B cell (primary cell): ENCODE data around the gene ACP6. TPM values are rescaled to one million over a fixed set of nuclear protein-coding genes. Genes with fewer than 3 reads are reported as not detected.

Experiments used
- ATAC-seq: fragments of 200-7000 bp; cut with Tn5 transposase; one replicate; pipeline ENCODE4 v1.10.0; 2021; ENCODE audit warnings: low read depth, mild to moderate bottlenecking, moderate number of reproducible peaks, moderate library complexity
- CTCF ChIA-PET: fragments of 350-600 bp; sonication (Branson Sonifier 250); formaldehyde crosslinking; loops from one replicate; lab custom pipeline; 2021; ENCODE audit warnings: antibody characterized with exemption, inconsistent platforms; lab: Charles Lee
- POLR2A ChIA-PET: fragments of 350-600 bp; sonication (Branson Sonifier 250); formaldehyde crosslinking; loops from one replicate; lab custom pipeline; 2021; ENCODE audit warnings: antibody characterized with exemption; lab: Charles Lee
- DNase-seq: peaks from one replicate; pipeline ENCODE4 v3.0.0; 2013
- H2AFZ ChIP-seq: 2 replicates; pipeline ENCODE4 v1.6.1; 2012; ENCODE audit warnings: mild to moderate bottlenecking, low read depth, low read length; ENCODE audit not compliant: insufficient read depth, poor library complexity, severe bottlenecking
- H3K27ac ChIP-seq, 2 donors: 1 replicate in 1 of 2; 2 replicates in 1 of 2; pipeline ENCODE4 v1.5.1; 2012 to 2013; ENCODE audit warnings: low read length in 2 of 2, mild to moderate bottlenecking in 2 of 2, moderate library complexity in 1 of 2
- H3K27me3 ChIP-seq, 4 experiments: fragments of 200-600 bp in 1 of 4; sonication (generic) in 1 of 4; replicated peaks in 1 of 4; 1 replicate in 2 of 4; 2 replicates in 2 of 4; pipeline versions ENCODE4 v1.6.1 to v1.7.0; 2013 to 2016; ENCODE audit warnings: low read length in 3 of 4, mild to moderate bottlenecking in 2 of 4, mixed read lengths in 1 of 4, moderate library complexity in 1 of 4; ENCODE audit not compliant: insufficient read depth in 4 of 4, control insufficient read depth in 3 of 4; ENCODE audit errors: control extremely low read depth in 1 of 4
- H3K36me3 ChIP-seq, 2 experiments: replicated peaks in 1 of 2; 1 replicate in 1 of 2; 2 replicates in 1 of 2; pipeline versions ENCODE4 v1.6.1 to v1.7.1; 2013; ENCODE audit warnings: low read length in 1 of 2; ENCODE audit not compliant: insufficient read depth in 2 of 2, control insufficient read depth in 1 of 2; ENCODE audit errors: control extremely low read depth in 1 of 2, extremely low read depth in 1 of 2
- H3K4me1 ChIP-seq, 2 donors: fragments of 200-600 bp in 1 of 2; sonication (generic) in 1 of 2; 1 replicate in 1 of 2; 2 replicates in 1 of 2; pipeline versions ENCODE4 v1.5.1 to v1.6.1; 2013 to 2017; ENCODE audit warnings: low read length in 2 of 2; ENCODE audit not compliant: control insufficient read depth in 2 of 2, insufficient read depth in 2 of 2
- H3K4me2 ChIP-seq: replicated peaks from 2 replicates; pipeline ENCODE3; 2012; ENCODE audit warnings: mild to moderate bottlenecking, low read depth, low read length; ENCODE audit not compliant: poor library complexity, severe bottlenecking
- H3K4me3 ChIP-seq, 5 experiments: fragments of 200-600 bp in 1 of 5; sonication (generic) in 1 of 5; 1 replicate in 3 of 5; 2 replicates in 2 of 5; pipeline versions ENCODE4 v1.5.1 to v1.7.0; 2011 to 2016; ENCODE audit warnings: low read length in 4 of 5, mild to moderate bottlenecking in 4 of 5, low read depth in 2 of 5, control low read depth in 1 of 5, moderate library complexity in 1 of 5; ENCODE audit not compliant: insufficient read depth in 1 of 5; ENCODE audit errors: control extremely low read depth in 1 of 5, extremely low read depth in 1 of 5
- H3K79me2 ChIP-seq: fragments of 200-600 bp; sonication (generic); one replicate; pipeline ENCODE4 v1.6.0; 2016; ENCODE audit warnings: low read length; ENCODE audit not compliant: control insufficient read depth, insufficient read depth
- H3K9ac ChIP-seq: fragments of 200-600 bp; sonication (generic); 2 replicates; pipeline ENCODE4 v1.6.1; 2017; ENCODE audit warnings: mild to moderate bottlenecking, low read length, moderate library complexity
- H3K9me3 ChIP-seq, 3 donors: one replicate each; pipeline versions ENCODE4 v1.6.1 to v1.7.1; 2013; ENCODE audit warnings: low read length in 2 of 3; ENCODE audit not compliant: control insufficient read depth in 2 of 3, insufficient read depth in 1 of 3; ENCODE audit errors: control extremely low read depth in 1 of 3
- H4K20me1 ChIP-seq: 2 replicates; pipeline ENCODE4 v1.6.0; 2012; ENCODE audit warnings: mild to moderate bottlenecking, low read length; ENCODE audit not compliant: insufficient read depth, control insufficient read depth, poor library complexity, severe bottlenecking
- H3K27ac Mint-ChIP-seq: one replicate; pipeline ENCODE4 v1.8.0; 2021; ENCODE audit warnings: mixed read lengths
- H3K27me3 Mint-ChIP-seq: one replicate; pipeline ENCODE4 v1.8.0; 2021; ENCODE audit warnings: mixed read lengths
- H3K4me1 Mint-ChIP-seq: one replicate; pipeline ENCODE4 v1.8.0; 2021; ENCODE audit warnings: mixed read lengths
- H3K4me3 Mint-ChIP-seq: one replicate; pipeline ENCODE4 v1.8.0; 2021; ENCODE audit warnings: mixed read lengths
- H3K9me3 Mint-ChIP-seq: one replicate; pipeline ENCODE4 v1.8.0; 2022; ENCODE audit warnings: mixed read lengths; ENCODE audit not compliant: insufficient read depth
- CTCF ChIP-seq: fragments of 200-600 bp; IDR thresholded peaks from one replicate; pipeline ENCODE4 v1.8.0; 2022; ENCODE audit warnings: antibody characterized with exemption, mild to moderate bottlenecking
- EZH2 ChIP-seq: IDR thresholded peaks from 2 replicates; pipeline ENCODE4 v1.6.1; 2012; ENCODE audit warnings: borderline replicate concordance, low read depth, mild to moderate bottlenecking, moderate library complexity, low read length; ENCODE audit not compliant: insufficient read depth, poor library complexity, severe bottlenecking
- WGBS: methylation state at CpG from one replicate; pipeline ENCODE4 v1.1.5; 2013; ENCODE audit warnings: missing lambda C conversion rate; ENCODE audit not compliant: insufficient coverage; 5-methylcytosine and 5-hydroxymethylcytosine counted together
- intact Hi-C: fragments of 100-400 bp; cut with micrococcal nuclease; formaldehyde crosslinking; loops from one replicate; pipeline ENCODE4 v1.10.0; 2022
- polyA plus RNA-seq: library from polyadenylated mRNA; depleted of rRNA; stranded (reverse); fragments of >200 nt; gene quantifications from 2 replicates; pipeline ENCODE4 v1.2.3, GENCODE V29; 2012
- total RNA-seq, 2 donors: library from RNA; stranded (reverse); fragments of 120-200 nt in 1 of 2; gene quantifications; 1 replicate in 1 of 2; 2 replicates in 1 of 2; pipeline versions ENCODE4 v1.2.3 to v1.2.4, GENCODE V29; 2013 to 2022

ACP6 gene
- total and polyA plus RNA-seq, 2 donors (not counting 1 experiment from before 2014, with no cell fraction given): 5.0 to 15.7 TPM

GRCh38 chr1:147719029-147719698 lies 48.8 kb upstream of the ACP6 start:
- WGBS: 90% methylated on average over 5 of the region's 7 CpGs
- TF ChIP-seq EZH2 (no peak), CTCF (no peak)
- Histone ChIP-seq H3K4me2 (no peak overlapping the region), H3K4me1 (peaks cover 9 to 15% of the 10 kb centered on the region in 2 donors), H3K9me3 (peaks cover 0 to 33% (median 17%) of the 10 kb centered on the region in 3 donors), H3K79me2 (no peaks in the 10 kb centered on the region), H3K4me3 (no peak overlapping the region), H3K27ac (no peak overlapping the region), H3K9ac (no peak overlapping the region), H2AFZ (no peak overlapping the region), H4K20me1 (no peaks in the 10 kb centered on the region), H3K36me3 (no peaks in the 10 kb centered on the region), H3K27me3 (peaks cover 0 to 32% (median 2%) of the 10 kb centered on the region in 4 experiments)
- ATAC-seq: no peak
- DNase-seq: no peak
- Mint-ChIP-seq H3K27ac (no peak overlapping the region), H3K9me3 (peaks cover 6% of the 10 kb centered on the region), H3K27me3 (peaks cover 37% of the 10 kb centered on the region), H3K4me3 (no peak overlapping the region), H3K4me1 (peaks cover 12% of the 10 kb centered on the region)
- POLR2A ChIA-PET: no interaction called here
- CTCF ChIA-PET: interaction anchor here (1.3 kb wide), 1 partner anchor 174 kb away, joined by 4 read pairs; no protein-coding TSS in a partner anchor
- intact Hi-C loops: no loop called here

GRCh38 chr1:147717706-147718097 lies 47.4 kb upstream of the ACP6 start:
- Histone ChIP-seq H2AFZ (peak overlapping the region; percentile 32), H3K4me2 (no peak overlapping the region), H3K79me2 (no peaks in the 10 kb centered on the region), H3K9ac (no peak overlapping the region), H3K27ac (no peak overlapping the region), H3K4me1 (peaks cover 9 to 15% of the 10 kb centered on the region in 2 donors), H4K20me1 (no peaks in the 10 kb centered on the region), H3K36me3 (no peaks in the 10 kb centered on the region), H3K4me3 (no peak overlapping the region), H3K9me3 (peaks cover 0 to 33% (median 17%) of the 10 kb centered on the region in 3 donors), H3K27me3 (peaks cover 0 to 32% (median 3%) of the 10 kb centered on the region in 4 experiments)
- ChIA-PET CTCF (interaction anchor here (0.9 kb wide), 1 partner anchor 9 kb away, joined by 4 read pairs; no protein-coding TSS in a partner anchor), POLR2A (no interaction called here)
- TF ChIP-seq EZH2 (no peak), CTCF (no peak)
- ATAC-seq (no peak), DNase-seq (no peak)
- H3K27ac Mint-ChIP-seq: no peak overlapping the region
- H3K4me3 Mint-ChIP-seq: no peak overlapping the region
- WGBS: 16% methylated on average over 4 of the region's 4 CpGs
- peaks cover 6% of the 10 kb centered on the region for H3K9me3 Mint-ChIP-seq
- peaks cover 38% of the 10 kb centered on the region for H3K27me3 Mint-ChIP-seq
- peaks cover 12% of the 10 kb centered on the region for H3K4me1 Mint-ChIP-seq
- intact Hi-C loops: no loop called here
